ENCODE measurements around the gene ACO2. TPM values are rescaled to one million over a fixed set of nuclear protein-coding genes. Genes with fewer than 3 reads are reported as not detected.

Gene ACO2
- total RNA-seq, 1 experiment from 2014 or later: 105 TPM

DNA sequence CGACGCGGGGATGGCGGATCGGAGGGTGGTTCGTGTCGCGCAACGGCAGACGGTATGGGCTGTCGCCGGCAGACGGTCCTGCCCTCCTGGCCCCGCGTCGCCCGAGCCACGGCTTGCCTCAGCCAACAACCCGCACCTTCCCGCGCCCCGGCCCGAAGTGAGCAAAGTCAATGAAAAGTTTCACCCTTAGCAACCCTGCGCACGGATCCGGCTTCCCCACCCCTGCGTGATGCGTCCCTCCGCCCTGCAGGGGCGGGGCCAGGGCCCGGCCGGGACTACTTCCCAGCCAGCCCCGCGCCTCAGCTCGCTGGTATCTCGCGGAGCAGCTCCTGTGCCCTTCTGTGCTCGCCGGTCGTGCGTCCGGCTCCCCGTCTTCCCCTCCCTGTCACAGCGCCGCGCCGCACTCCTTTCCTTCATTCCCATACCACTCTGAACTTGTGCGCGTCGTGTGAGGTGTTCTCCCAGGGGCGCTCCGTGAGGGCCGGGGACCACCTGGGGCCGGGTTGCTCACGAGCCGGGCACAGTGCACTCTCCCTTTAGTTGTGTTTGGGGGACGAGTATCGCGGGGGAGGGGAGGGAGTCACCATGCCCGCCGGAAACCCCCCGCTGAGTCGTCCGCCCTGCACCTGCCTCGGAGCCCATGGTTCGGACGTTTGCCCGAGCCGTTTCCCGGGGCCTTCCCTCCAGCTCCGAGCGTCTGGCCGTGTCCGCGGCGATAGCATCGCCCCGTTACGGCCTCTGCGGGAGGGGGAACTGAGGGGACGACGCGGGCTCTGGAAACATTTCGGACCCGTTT lies 22.1 kb upstream of the ACO2 start, which contains the start of gene TOB2:
Gene TOB2 (minus strand): TSS at position 163 of the 796 bp plus-strand sequence. CDS start 9,456 bp downstream, outside the sequence.
- POLR2A ChIA-PET: interaction anchor here (0.6 to 9.4 kb wide), 33 partner anchors 14 to 1334 kb away, joined by 3 to 302 read pairs (median 4); partner anchors contain the start of genes ACO2, DESI1, PHF5A and PMM1
- no peaks in the 10 kb centered on the region for H3K9me3 Mint-ChIP-seq (ENCODE audit: unreplicated experiment)
- H3K4me1 Mint-ChIP-seq (ENCODE audit: insufficient read depth, unreplicated experiment): peaks cover 11% of the 10 kb centered on the region
- TF ChIP-seq, protein P1, sequence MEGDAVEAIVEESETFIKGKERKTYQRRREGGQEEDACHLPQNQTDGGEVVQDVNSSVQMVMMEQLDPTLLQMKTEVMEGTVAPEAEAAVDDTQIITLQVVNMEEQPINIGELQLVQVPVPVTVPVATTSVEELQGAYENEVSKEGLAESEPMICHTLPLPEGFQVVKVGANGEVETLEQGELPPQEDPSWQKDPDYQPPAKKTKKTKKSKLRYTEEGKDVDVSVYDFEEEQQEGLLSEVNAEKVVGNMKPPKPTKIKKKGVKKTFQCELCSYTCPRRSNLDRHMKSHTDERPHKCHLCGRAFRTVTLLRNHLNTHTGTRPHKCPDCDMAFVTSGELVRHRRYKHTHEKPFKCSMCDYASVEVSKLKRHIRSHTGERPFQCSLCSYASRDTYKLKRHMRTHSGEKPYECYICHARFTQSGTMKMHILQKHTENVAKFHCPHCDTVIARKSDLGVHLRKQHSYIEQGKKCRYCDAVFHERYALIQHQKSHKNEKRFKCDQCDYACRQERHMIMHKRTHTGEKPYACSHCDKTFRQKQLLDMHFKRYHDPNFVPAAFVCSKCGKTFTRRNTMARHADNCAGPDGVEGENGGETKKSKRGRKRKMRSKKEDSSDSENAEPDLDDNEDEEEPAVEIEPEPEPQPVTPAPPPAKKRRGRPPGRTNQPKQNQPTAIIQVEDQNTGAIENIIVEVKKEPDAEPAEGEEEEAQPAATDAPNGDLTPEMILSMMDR (IDR thresholded peaks at IDR 0.05; ENCODE audit: unreplicated experiment): no peak
- intact Hi-C loops (cut with micrococcal nuclease): no loop called here
- no peaks in the 10 kb centered on the region for H3K27me3 Mint-ChIP-seq (ENCODE audit: insufficient read depth, unreplicated experiment)
- CTCF ChIA-PET: interaction anchor here (0.5 to 1.7 kb wide), 7 partner anchors 45 to 920 kb away, joined by 3 to 9 read pairs (median 3); no protein-coding TSS in a partner anchor
- peak within 1 kb of the TSS; percentile 96 for H3K4me3 Mint-ChIP-seq (ENCODE audit: unreplicated experiment)
- DNase-seq (ENCODE audit: unreplicated experiment): peak; percentile 94
- H3K36me3 Mint-ChIP-seq (ENCODE audit: insufficient read depth, unreplicated experiment): peaks cover 45% of the 10 kb centered on the region
- H3K27ac Mint-ChIP-seq (ENCODE audit: low read depth, unreplicated experiment): peak within 1 kb of the TSS; percentile 97
- BruUV-seq (replicated peaks): TSS peak; percentile 67

- Mint-ChIP-seq H3K4me1 (ENCODE audit: insufficient read depth, unreplicated experiment) (peaks cover 11% of the 10 kb centered on the region), H3K27ac (ENCODE audit: low read depth, unreplicated experiment) (peak overlapping the region; percentile 97), H3K4me3 (ENCODE audit: unreplicated experiment) (peak overlapping the region; percentile 96), H3K9me3 (ENCODE audit: unreplicated experiment) (no peaks in the 10 kb centered on the region), H3K27me3 (ENCODE audit: insufficient read depth, unreplicated experiment) (no peaks in the 10 kb centered on the region), H3K36me3 (ENCODE audit: insufficient read depth, unreplicated experiment) (peaks cover 42% of the 10 kb centered on the region)
- CTCF ChIA-PET: interaction anchor here (0.6 to 1.9 kb wide), 7 partner anchors 16 to 514 kb away, joined by 3 to 9 read pairs (median 6); no protein-coding TSS in a partner anchor
- intact Hi-C loops (cut with micrococcal nuclease): loop anchor here (1.0 kb wide), 1 partner anchor 70 kb away; no protein-coding TSS in a partner anchor
- DNase-seq (ENCODE audit: unreplicated experiment): peak; percentile 63
- POLR2A ChIA-PET: interaction anchor here (0.6 to 9.4 kb wide), 34 partner anchors 10 to 591 kb away, joined by 3 to 302 read pairs (median 6); partner anchors contain the start of genes ACO2, DESI1, EP300 and PHF5A
- TF ChIP-seq, protein P1 (IDR thresholded peaks at IDR 0.05; ENCODE audit: unreplicated experiment): no peak
- BruUV-seq (replicated peaks): no TSS peak
Observed at GRCh38 chr22:41447435-41448188, 21.3 kb upstream of the ACO2 start.

DNA sequence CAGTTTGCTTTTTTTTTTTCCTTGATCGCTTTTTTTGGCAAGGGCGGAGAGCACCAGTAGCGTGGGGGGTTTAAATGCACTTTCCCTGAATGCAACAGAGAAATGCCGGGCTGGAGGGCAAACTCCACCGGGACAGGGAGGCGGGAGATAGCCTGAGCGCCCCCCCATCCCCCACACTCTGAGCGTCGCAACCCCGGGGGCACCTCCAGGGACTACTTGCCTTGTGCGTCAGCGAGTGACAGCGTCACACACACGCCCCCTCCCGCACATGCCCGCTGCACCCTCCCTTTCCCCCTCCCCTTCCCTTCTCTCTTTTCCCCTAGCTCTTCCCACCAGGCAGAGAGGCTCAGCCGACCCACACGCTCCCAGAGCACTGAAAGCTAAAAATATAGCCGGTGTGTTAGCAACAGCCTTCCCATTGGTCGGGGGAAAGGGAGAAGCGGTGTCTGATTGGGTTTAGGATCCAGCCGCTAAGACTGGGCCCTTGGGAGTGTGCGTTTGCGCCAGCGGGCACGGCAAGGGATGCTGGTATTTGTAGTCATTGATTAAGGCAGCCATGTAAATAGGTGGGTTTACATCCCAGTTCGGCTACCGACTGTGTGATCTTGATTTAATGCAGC lies 20.6 kb upstream of the ACO2 start:
- peak; percentile 100 for DNase-seq (ENCODE audit: unreplicated experiment)
- Mint-ChIP-seq H3K27me3 (ENCODE audit: insufficient read depth, unreplicated experiment) (no peaks in the 10 kb centered on the region), H3K4me3 (ENCODE audit: unreplicated experiment) (peak overlapping the region; percentile 96), H3K9me3 (ENCODE audit: unreplicated experiment) (no peaks in the 10 kb centered on the region), H3K27ac (ENCODE audit: low read depth, unreplicated experiment) (peak overlapping the region; percentile 97), H3K4me1 (ENCODE audit: insufficient read depth, unreplicated experiment) (peaks cover 11% of the 10 kb centered on the region), H3K36me3 (ENCODE audit: insufficient read depth, unreplicated experiment) (peaks cover 35% of the 10 kb centered on the region)
- ChIA-PET POLR2A (interaction anchor here (0.6 to 9.4 kb wide), 23 partner anchors 11 to 847 kb away, joined by 3 to 302 read pairs (median 6); partner anchors contain the start of genes ACO2, DESI1, EP300 and PHF5A), CTCF (interaction anchor here (0.6 to 1.9 kb wide), 7 partner anchors 16 to 1098 kb away, joined by 4 to 8 read pairs (median 6); no protein-coding TSS in a partner anchor)
- TF ChIP-seq, protein P1 (IDR thresholded peaks at IDR 0.05; ENCODE audit: unreplicated experiment): no peak
- BruUV-seq (replicated peaks): no TSS peak
- intact Hi-C loops (cut with micrococcal nuclease): loop anchor here (1.0 kb wide), 1 partner anchor 69 kb away; no protein-coding TSS in a partner anchor

Data from MCF 10A (cell line).